NT2/D1 (cell line): ENCODE measurements around the gene PITPNM3.

Experiments used
- SUZ12 ChIP-seq: IDR thresholded peaks from 2 replicates; pipeline ENCODE4 v1.6.1; 2011; ENCODE audit not compliant: insufficient read length, insufficient read depth; ENCODE audit errors: extremely low read depth
- YY1 ChIP-seq: IDR thresholded peaks from 2 replicates; pipeline ENCODE4 v1.6.1; 2011; ENCODE audit not compliant: insufficient read length, insufficient read depth

GRCh38 chr17:6449307-6449706 is 107.0 kb downstream of the PITPNM3 start:
- TF ChIP-seq YY1 (no peak), SUZ12 (no peak)
